ENCODE measurements around the gene CORIN.

Gene CORIN

DNA sequence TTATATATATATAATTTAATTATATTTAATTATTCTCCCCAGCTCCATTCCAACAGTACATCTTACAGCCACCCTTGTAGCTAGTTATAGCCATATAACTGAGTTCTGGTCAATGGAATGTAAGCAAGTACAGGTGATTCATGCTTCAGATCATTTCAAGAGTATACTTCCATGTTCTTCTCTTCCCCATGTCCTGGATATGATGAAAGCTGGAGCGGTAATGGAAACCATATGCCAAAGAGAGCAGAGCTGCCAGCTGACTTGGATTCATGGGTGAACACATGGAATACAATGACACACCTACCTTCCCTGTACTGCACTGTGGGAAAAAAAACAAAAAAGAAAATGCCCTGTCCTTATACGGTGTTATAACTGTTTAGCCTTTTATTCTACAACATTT lies 17.5 kb upstream of the CORIN start:
- in situ Hi-C loops (cut with HindIII; ENCODE audit: low sequenced_read_pairs): no loop called here
- peak; percentile 67 for DNase-seq (ENCODE audit: low read depth, low spot score)
- no peak overlapping the region for H3K4me3 ChIP-seq (ENCODE audit: low read depth, low read length)
- TF ChIP-seq, protein P1, sequence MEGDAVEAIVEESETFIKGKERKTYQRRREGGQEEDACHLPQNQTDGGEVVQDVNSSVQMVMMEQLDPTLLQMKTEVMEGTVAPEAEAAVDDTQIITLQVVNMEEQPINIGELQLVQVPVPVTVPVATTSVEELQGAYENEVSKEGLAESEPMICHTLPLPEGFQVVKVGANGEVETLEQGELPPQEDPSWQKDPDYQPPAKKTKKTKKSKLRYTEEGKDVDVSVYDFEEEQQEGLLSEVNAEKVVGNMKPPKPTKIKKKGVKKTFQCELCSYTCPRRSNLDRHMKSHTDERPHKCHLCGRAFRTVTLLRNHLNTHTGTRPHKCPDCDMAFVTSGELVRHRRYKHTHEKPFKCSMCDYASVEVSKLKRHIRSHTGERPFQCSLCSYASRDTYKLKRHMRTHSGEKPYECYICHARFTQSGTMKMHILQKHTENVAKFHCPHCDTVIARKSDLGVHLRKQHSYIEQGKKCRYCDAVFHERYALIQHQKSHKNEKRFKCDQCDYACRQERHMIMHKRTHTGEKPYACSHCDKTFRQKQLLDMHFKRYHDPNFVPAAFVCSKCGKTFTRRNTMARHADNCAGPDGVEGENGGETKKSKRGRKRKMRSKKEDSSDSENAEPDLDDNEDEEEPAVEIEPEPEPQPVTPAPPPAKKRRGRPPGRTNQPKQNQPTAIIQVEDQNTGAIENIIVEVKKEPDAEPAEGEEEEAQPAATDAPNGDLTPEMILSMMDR (IDR thresholded peaks at IDR 0.05; ENCODE audit: low read depth, low read length): no peak

DNA sequence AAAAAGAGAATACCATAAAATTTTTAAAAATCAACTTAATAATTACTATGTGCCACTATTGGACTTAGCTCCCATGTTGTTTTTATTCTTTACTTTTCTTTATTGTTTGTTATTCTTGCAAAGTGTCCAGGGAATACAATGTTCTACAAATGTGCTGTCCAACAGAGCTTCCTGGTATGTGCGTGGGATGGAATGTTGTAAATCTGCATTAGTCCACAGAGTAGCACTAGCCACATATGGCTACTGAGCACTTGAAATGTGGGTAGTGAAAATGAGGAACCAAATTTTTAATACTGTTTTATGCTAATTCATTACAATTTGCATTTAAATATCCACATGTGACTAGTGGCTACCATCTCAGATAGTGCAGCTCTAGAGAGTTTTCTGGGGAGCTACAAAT lies 14.3 kb upstream of the CORIN start:
- no peak overlapping the region for H3K4me3 ChIP-seq (ENCODE audit: low read depth, low read length)
- TF ChIP-seq, protein P1 (IDR thresholded peaks at IDR 0.05; ENCODE audit: low read depth, low read length): no peak
- DNase-seq (ENCODE audit: low read depth, low spot score): peak; percentile 84
- in situ Hi-C loops (cut with HindIII; ENCODE audit: low sequenced_read_pairs): no loop called here

DNA sequence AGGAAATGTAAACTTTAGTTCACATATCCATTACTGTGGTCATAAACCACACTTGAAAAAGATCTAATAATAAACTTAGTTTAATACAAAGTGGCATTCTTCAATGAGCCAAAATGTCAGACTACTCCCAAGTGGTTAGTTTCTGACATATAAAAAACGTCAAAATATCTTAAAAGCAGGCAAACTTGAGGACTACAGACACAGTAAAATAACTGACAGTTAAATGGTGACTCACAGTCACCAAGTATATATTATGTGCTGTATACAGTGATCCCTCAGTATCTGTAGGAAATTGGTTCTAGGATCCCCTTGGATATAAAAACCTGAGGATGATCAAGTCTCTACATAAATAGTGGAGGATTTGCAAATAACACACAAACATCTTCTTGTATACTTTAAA lies 11.6 kb upstream of the CORIN start:
- H3K4me3 ChIP-seq (ENCODE audit: low read depth, low read length): no peak overlapping the region
- in situ Hi-C loops (cut with HindIII; ENCODE audit: low sequenced_read_pairs): no loop called here
- TF ChIP-seq, protein P1 (IDR thresholded peaks at IDR 0.05; ENCODE audit: low read depth, low read length): no peak
- DNase-seq (ENCODE audit: low read depth, low spot score): no peak

- in situ Hi-C loops (cut with HindIII; ENCODE audit: low sequenced_read_pairs): no loop called here
- no peak overlapping the region for H3K4me3 ChIP-seq (ENCODE audit: low read depth, low read length)
- DNase-seq (ENCODE audit: low read depth, low spot score): no peak
- TF ChIP-seq, protein P1 (IDR thresholded peaks at IDR 0.05; ENCODE audit: low read depth, low read length): no peak
Measured at GRCh38 chr4:47848041-47848440, 10.2 kb upstream of the CORIN start.

- TF ChIP-seq, protein P1 (IDR thresholded peaks at IDR 0.05; ENCODE audit: low read depth, low read length): no peak
- in situ Hi-C loops (cut with HindIII; ENCODE audit: low sequenced_read_pairs): no loop called here
- DNase-seq (ENCODE audit: low read depth, low spot score): no peak
- H3K4me3 ChIP-seq (ENCODE audit: low read depth, low read length): no peak overlapping the region
Measured at GRCh38 chr4:47842985-47843384, 5.1 kb upstream of the CORIN start.

GRCh38 chr4:47840291-47840690 lies 2.4 kb upstream of the CORIN start:
- in situ Hi-C loops (cut with HindIII; ENCODE audit: low sequenced_read_pairs): no loop called here
- H3K4me3 ChIP-seq (ENCODE audit: low read depth, low read length): no peak overlapping the region
- TF ChIP-seq, protein P1 (IDR thresholded peaks at IDR 0.05; ENCODE audit: low read depth, low read length): no peak
- DNase-seq (ENCODE audit: low read depth, low spot score): no peak

- TF ChIP-seq, protein P1 (IDR thresholded peaks at IDR 0.05; ENCODE audit: low read depth, low read length): peak; percentile 44
- in situ Hi-C loops (cut with HindIII; ENCODE audit: low sequenced_read_pairs): no loop called here
- no peak overlapping the region for H3K4me3 ChIP-seq (ENCODE audit: low read depth, low read length)
- DNase-seq (ENCODE audit: low read depth, low spot score): peak; percentile 54
Measured at GRCh38 chr4:47839259-47839658, 1.4 kb upstream of the CORIN start.
